H1 (cell line): Measurements from ENCODE around the gene E2F3. TPM values are rescaled to one million over a fixed set of nuclear protein-coding genes. Genes with fewer than 3 reads are reported as not detected.

Source experiments
- CBX8 ChIP-seq: fragments of 300-800, 300-1000 bp; sonication (generic); IDR thresholded peaks from 2 replicates; pipeline ENCODE4 v1.7.1; 2016; ENCODE audit warnings: low read depth, low read length, borderline replicate concordance
- CEBPB ChIP-seq: IDR thresholded peaks from 2 replicates; pipeline ENCODE4 v1.6.1; 2012; ENCODE audit warnings: low read depth, low read length
- GABPA ChIP-seq: IDR thresholded peaks from 2 replicates; pipeline ENCODE4 v1.6.1; 2011; ENCODE audit warnings: mild to moderate bottlenecking, low read length, moderate library complexity, borderline replicate concordance; ENCODE audit not compliant: insufficient read depth
- JUND ChIP-seq: IDR thresholded peaks from 2 replicates; pipeline ENCODE4 v1.6.1; 2011; ENCODE audit warnings: mild to moderate bottlenecking, improper control_type of control experiment, low read length
- PHF8 ChIP-seq: fragments of 200-600 bp; sonication (generic); conservative IDR thresholded peaks from 2 replicates; pipeline ENCODE4 v1.7.1; 2012; ENCODE audit warnings: low read depth, mild to moderate bottlenecking, inconsistent platforms, low read length, moderate library complexity
- POLR2A ChIP-seq, 2 experiments: IDR thresholded peaks; 1 replicate in 1 of 2; 2 replicates in 1 of 2; pipeline ENCODE4 v1.6.1; 2011; ENCODE audit warnings: low read depth in 2 of 2, low read length in 2 of 2, mild to moderate bottlenecking in 2 of 2; ENCODE audit errors: control extremely low read depth in 1 of 2
- SP1 ChIP-seq: IDR thresholded peaks from 2 replicates; pipeline ENCODE4 v1.6.1; 2011; ENCODE audit warnings: low read depth, low read length
- SP4 ChIP-seq: IDR thresholded peaks from 2 replicates; pipeline ENCODE4 v1.6.1; 2012; ENCODE audit warnings: low read length, inconsistent platforms
- polyA plus RNA-seq, 7 experiments: library from polyadenylated mRNA; depleted of rRNA in 3 of 7; stranded (reverse) in 5 of 7; unstranded in 2 of 7; fragments of >200 nt in 5 of 7; fragments of 200-250 nt in 2 of 7; gene quantifications; 1 replicate in 5 of 7; 2 replicates in 1 of 7; 4 replicates in 1 of 7; pipeline versions ENCODE4 v1.2.1 to v1.2.3, GENCODE V29; 2011 to 2013; ENCODE audit warnings: missing spikeins in 2 of 7, mixed read lengths in 2 of 7
- total RNA-seq: library from RNA; stranded (reverse); fragmentation: NEBNext Ultra II Directional; extraction: Animal tissue kit (Norgen Biotek cat#: 25700); gene quantifications from 2 replicates; pipeline ENCODE4 v1.2.1, GENCODE V29; 2021
- TF ChIP-seq, protein P1 (sequence below): fragments of 300-600 bp; sonication (generic); IDR thresholded peaks from 2 replicates; pipeline ENCODE4 v1.7.1; 2012; ENCODE audit warnings: low read length, moderate library complexity, mild to moderate bottlenecking, inconsistent platforms; ENCODE audit not compliant: insufficient replicate concordance

Gene E2F3
- total and polyA plus RNA-seq, 2 of the 8 experiments (the other 6 are each of a cell fraction or from before 2014, with no cell fraction given): 14.9 to 42.2 TPM

DNA sequence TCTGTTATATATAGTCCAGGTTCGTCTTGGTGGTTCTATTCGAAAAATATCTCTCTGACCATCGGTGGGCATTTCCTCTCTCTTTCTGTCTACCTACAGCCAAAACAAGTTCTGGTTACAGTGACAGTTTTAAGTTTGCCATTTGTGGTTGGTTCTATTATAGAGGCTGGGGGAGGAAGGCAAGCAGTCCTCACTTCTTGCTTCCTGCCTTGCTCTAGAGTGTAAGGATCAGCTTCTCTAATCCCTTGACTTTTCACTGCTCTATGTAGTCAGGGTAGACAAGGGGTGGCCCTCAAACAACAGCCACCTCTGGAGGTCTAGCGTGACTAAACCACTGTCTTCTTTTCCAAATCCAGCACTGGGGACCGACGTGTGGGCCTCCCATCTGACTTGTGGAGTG is 16.1 kb downstream of the E2F3 start (continued):
- TF ChIP-seq, protein P1, sequence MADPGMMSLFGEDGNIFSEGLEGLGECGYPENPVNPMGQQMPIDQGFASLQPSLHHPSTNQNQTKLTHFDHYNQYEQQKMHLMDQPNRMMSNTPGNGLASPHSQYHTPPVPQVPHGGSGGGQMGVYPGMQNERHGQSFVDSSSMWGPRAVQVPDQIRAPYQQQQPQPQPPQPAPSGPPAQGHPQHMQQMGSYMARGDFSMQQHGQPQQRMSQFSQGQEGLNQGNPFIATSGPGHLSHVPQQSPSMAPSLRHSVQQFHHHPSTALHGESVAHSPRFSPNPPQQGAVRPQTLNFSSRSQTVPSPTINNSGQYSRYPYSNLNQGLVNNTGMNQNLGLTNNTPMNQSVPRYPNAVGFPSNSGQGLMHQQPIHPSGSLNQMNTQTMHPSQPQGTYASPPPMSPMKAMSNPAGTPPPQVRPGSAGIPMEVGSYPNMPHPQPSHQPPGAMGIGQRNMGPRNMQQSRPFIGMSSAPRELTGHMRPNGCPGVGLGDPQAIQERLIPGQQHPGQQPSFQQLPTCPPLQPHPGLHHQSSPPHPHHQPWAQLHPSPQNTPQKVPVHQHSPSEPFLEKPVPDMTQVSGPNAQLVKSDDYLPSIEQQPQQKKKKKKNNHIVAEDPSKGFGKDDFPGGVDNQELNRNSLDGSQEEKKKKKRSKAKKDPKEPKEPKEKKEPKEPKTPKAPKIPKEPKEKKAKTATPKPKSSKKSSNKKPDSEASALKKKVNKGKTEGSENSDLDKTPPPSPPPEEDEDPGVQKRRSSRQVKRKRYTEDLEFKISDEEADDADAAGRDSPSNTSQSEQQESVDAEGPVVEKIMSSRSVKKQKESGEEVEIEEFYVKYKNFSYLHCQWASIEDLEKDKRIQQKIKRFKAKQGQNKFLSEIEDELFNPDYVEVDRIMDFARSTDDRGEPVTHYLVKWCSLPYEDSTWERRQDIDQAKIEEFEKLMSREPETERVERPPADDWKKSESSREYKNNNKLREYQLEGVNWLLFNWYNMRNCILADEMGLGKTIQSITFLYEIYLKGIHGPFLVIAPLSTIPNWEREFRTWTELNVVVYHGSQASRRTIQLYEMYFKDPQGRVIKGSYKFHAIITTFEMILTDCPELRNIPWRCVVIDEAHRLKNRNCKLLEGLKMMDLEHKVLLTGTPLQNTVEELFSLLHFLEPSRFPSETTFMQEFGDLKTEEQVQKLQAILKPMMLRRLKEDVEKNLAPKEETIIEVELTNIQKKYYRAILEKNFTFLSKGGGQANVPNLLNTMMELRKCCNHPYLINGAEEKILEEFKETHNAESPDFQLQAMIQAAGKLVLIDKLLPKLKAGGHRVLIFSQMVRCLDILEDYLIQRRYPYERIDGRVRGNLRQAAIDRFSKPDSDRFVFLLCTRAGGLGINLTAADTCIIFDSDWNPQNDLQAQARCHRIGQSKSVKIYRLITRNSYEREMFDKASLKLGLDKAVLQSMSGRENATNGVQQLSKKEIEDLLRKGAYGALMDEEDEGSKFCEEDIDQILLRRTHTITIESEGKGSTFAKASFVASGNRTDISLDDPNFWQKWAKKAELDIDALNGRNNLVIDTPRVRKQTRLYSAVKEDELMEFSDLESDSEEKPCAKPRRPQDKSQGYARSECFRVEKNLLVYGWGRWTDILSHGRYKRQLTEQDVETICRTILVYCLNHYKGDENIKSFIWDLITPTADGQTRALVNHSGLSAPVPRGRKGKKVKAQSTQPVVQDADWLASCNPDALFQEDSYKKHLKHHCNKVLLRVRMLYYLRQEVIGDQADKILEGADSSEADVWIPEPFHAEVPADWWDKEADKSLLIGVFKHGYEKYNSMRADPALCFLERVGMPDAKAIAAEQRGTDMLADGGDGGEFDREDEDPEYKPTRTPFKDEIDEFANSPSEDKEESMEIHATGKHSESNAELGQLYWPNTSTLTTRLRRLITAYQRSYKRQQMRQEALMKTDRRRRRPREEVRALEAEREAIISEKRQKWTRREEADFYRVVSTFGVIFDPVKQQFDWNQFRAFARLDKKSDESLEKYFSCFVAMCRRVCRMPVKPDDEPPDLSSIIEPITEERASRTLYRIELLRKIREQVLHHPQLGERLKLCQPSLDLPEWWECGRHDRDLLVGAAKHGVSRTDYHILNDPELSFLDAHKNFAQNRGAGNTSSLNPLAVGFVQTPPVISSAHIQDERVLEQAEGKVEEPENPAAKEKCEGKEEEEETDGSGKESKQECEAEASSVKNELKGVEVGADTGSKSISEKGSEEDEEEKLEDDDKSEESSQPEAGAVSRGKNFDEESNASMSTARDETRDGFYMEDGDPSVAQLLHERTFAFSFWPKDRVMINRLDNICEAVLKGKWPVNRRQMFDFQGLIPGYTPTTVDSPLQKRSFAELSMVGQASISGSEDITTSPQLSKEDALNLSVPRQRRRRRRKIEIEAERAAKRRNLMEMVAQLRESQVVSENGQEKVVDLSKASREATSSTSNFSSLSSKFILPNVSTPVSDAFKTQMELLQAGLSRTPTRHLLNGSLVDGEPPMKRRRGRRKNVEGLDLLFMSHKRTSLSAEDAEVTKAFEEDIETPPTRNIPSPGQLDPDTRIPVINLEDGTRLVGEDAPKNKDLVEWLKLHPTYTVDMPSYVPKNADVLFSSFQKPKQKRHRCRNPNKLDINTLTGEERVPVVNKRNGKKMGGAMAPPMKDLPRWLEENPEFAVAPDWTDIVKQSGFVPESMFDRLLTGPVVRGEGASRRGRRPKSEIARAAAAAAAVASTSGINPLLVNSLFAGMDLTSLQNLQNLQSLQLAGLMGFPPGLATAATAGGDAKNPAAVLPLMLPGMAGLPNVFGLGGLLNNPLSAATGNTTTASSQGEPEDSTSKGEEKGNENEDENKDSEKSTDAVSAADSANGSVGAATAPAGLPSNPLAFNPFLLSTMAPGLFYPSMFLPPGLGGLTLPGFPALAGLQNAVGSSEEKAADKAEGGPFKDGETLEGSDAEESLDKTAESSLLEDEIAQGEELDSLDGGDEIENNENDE: no peak
- TF ChIP-seq JUND (no peak), CBX8 (no peak), CEBPB (no peak), POLR2A (IDR thresholded peaks at IDR 0.05; ENCODE audit: control extremely low read depth in 1 of 2, low read depth in 2 of 2, low read length in 2 of 2) (no peak), SP4 (no peak), PHF8 (no peak), SP1 (no peak), GABPA (no peak)
